Fibroblast of peridontal ligament (primary cell): ENCODE data around the gene NOD2.
A peak's percentile ranks its signal among the peaks of the same experiment; 100 is the strongest.

ENCODE experiments used
- DNase-seq: peaks from one replicate; pipeline ENCODE4 v3.0.0-alpha.2; 2010; ENCODE audit errors: extremely low read depth

NOD2 gene

GRCh38 chr16:50692999-50693781 lies at the start of gene NOD2:
Gene NOD2, plus strand, starts transcription at chr16:50693606. Its CDS starts 5,890 bp downstream, at chr16:50699496.
- DNase-seq = no peak

DNA sequence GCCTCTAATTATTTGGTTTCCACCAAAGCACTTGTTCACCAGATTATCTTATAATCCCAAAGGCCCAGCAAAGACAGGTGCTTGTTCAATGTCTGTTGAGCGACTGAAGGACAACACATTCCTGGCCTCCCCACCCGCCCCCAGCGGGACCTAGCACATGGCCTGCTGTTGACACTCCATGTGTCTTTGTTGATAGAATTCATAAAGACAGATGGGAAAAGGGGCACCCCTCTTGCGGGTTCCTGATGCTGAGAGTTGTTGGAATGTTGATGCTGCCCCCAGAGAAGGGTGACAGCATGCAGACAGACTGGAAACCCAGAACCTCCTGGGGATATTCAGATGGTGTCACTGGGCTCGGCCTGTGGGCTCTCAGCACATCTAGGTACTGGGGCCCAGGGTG lies 49.2 kb upstream of the NOD2 start:
- DNase-seq = no peak

DNA sequence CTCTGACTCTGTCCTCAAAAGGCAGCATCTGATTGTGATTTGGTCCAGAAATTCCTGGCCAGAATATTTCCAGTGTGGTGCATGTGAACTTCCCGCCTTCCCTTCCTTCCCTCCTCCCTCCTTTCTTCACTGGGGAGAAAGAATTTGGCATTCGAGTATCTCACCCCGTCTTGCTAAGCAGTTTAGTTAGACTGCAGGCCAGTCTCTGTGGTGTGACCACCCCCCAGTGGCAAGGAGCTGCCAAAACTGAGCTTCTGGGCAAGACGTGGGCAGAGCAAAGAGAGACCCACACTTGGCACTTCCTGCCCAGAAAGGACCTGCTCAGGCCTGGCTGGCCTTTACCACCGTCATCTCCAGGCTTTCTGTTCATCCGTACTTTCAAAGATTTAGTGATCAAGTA lies 48.7 kb upstream of the NOD2 start:
- DNase-seq = peak; percentile 11

GRCh38 chr16:50645563-50646220 lies 47.7 kb upstream of the NOD2 start:
- DNase-seq = no peak

- no peak for DNase-seq
Measured at GRCh38 chr16:50646345-50646744, 47.1 kb upstream of the NOD2 start.

- no peak for DNase-seq
Measured at GRCh38 chr16:50651835-50652438, 41.5 kb upstream of the NOD2 start.

DNA sequence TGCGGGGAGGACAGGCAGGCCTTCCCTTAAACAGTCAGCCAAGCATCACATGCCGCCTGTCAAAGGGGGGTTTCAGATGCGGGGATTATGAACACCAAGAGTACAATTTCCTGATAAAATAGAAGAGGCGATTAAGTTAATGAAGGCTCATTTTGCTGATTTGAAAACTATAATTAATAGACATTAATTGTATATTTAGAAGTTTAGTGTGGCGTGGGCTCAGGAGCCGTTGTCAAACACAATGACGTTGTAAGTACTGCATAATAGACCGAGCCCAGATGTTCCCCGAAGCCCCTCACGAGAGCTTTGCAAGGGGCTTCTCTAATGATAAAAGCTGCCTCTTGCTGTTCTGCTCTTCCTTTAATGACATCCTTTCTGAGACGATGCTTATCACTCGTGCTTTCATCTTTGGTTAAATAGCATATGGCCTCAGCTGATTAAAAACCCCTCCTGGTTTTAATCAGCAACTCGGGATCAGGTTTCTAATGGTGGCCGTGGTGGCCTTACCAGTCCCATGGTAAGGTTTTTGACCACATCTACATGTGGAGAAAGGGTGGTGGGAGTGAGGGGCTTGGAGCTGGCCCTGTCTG lies 40.5 kb upstream of the NOD2 start:
- DNase-seq = no peak

DNA sequence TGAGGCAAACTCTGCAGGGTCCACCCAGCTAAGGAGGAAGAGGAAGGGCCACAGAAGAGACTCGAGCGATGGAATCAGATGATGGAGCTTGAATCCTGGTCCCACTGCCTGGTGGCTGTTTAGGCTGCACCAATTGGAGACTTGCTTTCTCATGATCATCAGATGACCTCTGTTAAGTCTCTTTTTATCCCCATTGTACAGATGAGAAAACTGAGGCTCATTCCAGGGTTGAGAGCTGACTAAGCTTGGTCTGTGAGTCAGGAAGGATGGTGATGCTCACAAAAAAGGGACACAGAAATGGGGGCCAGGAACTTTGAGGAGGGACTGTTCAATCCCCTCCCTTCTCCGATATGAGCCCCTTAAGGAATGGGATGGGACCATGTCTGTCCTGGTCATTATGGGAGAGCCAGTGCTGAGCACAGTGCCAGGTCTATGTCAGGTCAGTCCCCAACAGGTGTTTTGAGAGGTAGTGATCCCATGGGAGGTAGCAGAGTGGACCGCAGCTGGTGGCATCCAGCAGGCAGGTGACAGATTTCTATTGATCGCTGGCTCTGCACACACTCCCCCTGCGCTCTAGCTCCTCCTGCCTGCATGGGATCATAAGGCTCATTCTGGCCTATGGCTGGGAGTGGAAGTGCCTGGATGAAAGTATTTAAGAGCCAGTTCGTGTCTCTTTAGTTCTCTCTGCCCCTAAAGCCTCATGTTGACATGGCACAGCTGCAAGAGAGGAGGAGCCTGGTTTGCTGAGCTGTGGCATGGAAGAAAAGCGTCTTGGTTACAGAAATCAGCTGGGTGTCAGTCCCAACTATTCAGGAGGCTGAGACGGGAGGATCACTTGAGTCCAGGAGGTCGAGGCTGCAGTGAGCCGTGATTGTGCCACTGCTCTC lies 39.5 kb upstream of the NOD2 start:
- DNase-seq = no peak

- DNase-seq = no peak
Measured at GRCh38 chr16:50655558-50656055, 37.8 kb upstream of the NOD2 start.

GRCh38 chr16:50657241-50657640 lies 36.2 kb upstream of the NOD2 start:
- no peak for DNase-seq

DNA sequence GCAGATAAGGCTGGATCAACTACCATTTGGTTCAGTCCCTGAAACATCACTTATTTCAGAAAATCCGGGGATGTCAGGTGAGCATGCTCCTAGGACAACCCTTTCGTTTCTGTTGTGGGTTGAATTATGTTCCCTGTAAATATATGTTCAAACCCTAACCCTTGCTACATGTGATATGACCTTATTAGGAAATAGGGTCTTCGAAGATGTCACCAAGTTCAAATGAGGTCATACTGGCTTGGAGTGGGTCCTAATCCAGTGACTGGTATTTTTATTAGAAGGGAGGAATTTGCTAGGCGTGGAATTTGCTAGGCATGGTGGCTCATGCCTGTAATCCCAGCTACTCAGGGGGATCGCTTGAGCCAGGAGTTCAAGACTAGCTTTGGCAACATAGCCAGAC lies 33.6 kb upstream of the NOD2 start:
- DNase-seq = no peak

DNA sequence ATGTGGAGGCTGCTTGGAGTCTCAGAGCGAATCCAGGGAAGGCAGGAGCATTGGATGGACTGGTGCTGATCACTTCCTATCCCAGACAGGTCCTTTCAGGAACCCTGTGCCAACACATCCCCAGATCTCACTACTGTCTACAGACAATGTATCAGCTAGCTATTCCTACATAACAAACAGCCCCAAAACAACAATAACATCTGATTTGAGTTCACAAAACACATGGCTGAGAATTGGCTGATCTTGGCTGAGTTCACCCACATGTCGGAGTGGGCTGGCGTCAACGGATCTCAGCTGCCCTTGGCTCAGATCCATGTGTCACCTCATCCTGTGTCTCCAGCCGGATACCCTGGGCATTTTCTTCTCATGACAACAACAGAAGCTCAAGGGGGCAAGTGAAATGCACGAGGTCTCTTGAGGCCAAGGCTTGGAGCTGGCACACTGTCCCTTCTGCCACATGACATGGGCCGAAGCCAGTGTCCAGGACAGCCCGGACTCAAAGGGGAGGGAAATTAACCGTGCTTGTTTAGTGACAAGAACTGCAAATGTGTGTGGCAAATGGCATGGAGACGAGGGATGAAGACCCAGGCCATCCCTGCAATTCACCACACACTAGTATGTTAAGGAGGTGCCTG lies 31.0 kb upstream of the NOD2 start:
- DNase-seq = no peak

DNA sequence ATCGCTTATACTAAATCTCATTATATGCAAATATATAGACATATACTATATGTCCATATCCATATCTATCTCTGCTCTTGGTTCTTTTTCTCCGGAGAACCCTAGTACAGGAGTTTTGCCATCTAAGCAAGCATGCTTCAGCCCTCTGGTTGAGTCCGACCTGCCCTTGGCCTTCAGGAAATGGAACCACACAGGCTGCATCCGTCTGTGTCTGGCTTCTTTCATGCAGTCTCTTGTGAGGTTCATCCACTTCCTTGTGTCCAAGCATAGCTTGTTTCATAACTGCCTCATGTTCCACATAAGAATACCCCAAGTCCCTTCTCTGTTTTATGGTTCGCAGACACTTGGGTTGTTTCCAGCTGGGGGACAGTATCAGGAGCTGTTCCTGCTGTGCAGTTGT lies 29.1 kb upstream of the NOD2 start:
- no peak for DNase-seq

DNA sequence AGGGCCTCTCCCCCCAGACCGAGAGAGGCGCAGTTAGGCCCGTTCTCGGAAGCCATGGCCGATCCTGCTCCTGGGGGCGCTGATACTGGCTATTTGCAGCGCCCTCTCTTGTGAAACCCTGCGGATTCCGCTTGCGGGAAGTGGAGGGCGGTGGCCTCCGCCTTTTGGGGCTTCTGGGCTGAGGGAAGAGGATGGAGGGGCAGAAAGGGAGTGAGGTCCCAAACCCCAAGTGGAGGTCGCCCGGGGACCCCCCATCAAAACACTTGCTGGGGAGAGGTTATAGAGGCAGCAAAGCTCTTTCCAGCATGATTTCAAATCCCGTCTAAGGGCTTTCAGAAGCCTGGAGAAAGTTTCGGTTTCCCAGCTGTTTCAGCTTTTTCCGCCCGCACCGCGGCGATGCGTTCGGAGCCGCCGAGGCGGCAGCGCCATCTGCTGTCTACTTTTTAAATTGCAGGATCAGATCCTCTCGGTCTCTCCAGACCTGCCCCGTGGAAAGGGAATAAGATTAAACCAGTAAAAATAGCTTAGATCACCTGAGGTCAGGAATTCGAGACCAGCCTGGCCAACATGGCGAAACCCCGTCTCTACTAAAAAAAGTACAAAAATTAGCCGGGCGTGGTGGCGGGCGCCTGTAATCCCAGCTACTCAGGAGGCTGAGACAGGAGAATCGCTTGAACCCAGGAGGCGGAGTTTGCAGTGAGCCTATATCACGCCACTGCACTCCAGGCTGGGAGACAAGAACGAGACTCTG lies 28.1 kb upstream of the NOD2 start:
- DNase-seq = peak; percentile 76

- no peak for DNase-seq
Measured at GRCh38 chr16:50666658-50667496, 26.5 kb upstream of the NOD2 start.

GRCh38 chr16:50667497-50668367 lies 25.7 kb upstream of the NOD2 start:
- no peak for DNase-seq

- no peak for DNase-seq
Measured at GRCh38 chr16:50668368-50669008, 24.9 kb upstream of the NOD2 start.

DNA sequence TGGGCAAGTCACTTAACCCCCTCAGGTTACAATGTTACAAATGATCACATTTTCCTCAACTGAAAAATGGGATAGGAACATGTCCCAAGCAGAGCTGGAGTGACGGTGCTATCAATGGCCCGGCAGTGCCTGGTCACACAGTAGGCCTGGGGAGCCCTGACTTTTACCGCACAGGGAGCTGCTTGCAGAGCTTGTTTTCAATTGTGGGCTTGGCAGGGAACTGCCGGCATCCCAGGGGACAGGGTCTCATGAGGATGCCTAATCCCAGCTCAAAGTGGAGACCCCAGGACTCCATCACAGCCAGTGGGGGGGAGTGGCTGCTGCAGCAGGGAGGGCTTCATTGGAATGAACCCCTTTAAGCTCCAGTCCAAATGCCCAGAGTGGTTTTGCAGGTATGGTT lies 23.7 kb upstream of the NOD2 start:
- DNase-seq = no peak
